Measurements from ENCODE around the gene C17orf113. TPM values are rescaled to one million over a fixed set of nuclear protein-coding genes. Genes with fewer than 3 reads are reported as not detected.
A peak's percentile ranks its signal among the peaks of the same experiment; 100 is the strongest.

C17orf113 gene
- total and polyA plus RNA-seq, 11 donors = 0.24 to 1.2 (median 0.72) TPM

DNA sequence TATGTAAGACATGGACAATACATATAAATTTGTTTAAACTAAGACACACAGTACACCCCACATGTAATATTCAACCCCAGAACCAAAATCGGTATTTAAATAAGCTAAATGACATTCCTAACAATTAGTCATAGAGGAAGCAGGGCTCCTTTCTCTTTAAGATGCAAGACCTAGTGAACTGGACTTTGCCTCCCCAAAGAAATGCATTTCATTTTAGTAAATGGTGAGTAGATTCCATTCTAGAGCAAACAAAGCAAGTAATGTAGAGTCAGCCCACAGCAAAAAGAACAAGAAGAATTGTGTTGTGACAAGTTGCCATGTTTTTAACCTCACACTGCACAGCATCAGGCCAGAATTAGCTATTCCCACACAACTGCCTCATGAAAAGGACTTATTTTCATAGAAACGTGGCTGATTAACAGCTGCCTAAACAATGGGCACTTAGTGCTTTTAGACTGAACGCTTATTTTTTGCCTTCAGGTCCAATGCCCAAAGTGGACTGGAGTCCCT lies 47.6 kb downstream of the C17orf113 start:
- H3K36me3 ChIP-seq = peaks cover 0 to 63% (median 49%) of the 10 kb centered on the region in 9 donors
- peak overlapping the region in 1 of 12 donors; percentile 32 for H3K27ac ChIP-seq
- TF ChIP-seq, protein P1, sequence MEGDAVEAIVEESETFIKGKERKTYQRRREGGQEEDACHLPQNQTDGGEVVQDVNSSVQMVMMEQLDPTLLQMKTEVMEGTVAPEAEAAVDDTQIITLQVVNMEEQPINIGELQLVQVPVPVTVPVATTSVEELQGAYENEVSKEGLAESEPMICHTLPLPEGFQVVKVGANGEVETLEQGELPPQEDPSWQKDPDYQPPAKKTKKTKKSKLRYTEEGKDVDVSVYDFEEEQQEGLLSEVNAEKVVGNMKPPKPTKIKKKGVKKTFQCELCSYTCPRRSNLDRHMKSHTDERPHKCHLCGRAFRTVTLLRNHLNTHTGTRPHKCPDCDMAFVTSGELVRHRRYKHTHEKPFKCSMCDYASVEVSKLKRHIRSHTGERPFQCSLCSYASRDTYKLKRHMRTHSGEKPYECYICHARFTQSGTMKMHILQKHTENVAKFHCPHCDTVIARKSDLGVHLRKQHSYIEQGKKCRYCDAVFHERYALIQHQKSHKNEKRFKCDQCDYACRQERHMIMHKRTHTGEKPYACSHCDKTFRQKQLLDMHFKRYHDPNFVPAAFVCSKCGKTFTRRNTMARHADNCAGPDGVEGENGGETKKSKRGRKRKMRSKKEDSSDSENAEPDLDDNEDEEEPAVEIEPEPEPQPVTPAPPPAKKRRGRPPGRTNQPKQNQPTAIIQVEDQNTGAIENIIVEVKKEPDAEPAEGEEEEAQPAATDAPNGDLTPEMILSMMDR (IDR thresholded peaks at IDR 0.05) = no peak
- no peak for TF ChIP-seq POLR2A (IDR thresholded peaks at IDR 0.05)
- ATAC-seq (no peak), DNase-seq (no peak)
- no peaks in the 10 kb centered on the region for H3K9me3 ChIP-seq
- peaks cover 0 to 74% (median 32%) of the 10 kb centered on the region in 12 donors for H3K4me1 ChIP-seq
- intact Hi-C loops (cut with DNase I) = no loop called here
- WGBS, 4 donors = 79 to 89% (median 85%) methylated on average over 3 of the region's 3 CpGs
- no peak overlapping the region for H3K4me3 ChIP-seq
- no peaks in the 10 kb centered on the region for H3K27me3 ChIP-seq

DNA sequence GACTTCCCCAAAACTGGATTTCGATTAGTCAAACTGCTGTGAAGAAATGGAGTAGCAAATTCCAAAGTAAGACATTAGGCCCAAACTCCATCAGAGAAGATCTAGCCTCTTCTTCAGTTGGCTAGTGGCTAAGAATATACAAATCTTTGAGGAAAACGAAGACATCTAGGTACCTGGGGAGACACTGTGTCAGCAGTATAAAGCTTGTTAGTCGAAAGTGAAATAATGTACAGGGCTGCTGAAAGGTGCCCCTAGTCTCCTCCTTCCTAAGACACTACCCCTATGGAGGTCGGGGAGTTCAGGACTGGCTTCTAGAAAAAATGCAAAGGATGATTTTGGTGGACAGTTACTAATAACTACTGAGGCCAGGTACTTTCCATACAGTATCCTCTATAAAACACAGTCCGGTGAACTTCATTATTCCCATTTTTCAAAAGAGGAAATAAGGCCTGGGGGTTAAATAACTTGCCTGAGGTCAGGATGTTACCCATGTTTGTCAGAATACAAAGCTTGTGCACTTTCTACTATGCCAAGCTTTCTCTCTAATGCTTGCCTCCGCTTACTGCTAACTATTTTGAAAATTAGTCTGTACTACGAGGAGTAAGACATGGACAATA lies 48.1 kb downstream of the C17orf113 start:
- intact Hi-C loops (cut with DNase I) = no loop called here
- peaks cover 0 to 63% (median 54%) of the 10 kb centered on the region in 9 donors for H3K36me3 ChIP-seq
- DNase-seq (no peak), ATAC-seq (no peak)
- H3K27ac ChIP-seq = peak overlapping the region in 1 of 12 donors; percentile 32
- no peak overlapping the region for H3K4me3 ChIP-seq
- no peaks in the 10 kb centered on the region for H3K27me3 ChIP-seq
- WGBS, 4 donors = 85 to 89% (median 88%) methylated on average over 7 of the region's 7 CpGs
- TF ChIP-seq, protein P1 (IDR thresholded peaks at IDR 0.05) = no peak
- TF ChIP-seq POLR2A (IDR thresholded peaks at IDR 0.05) = no peak
- peaks cover 0 to 70% (median 28%) of the 10 kb centered on the region in 12 donors for H3K4me1 ChIP-seq
- no peaks in the 10 kb centered on the region for H3K9me3 ChIP-seq

DNA sequence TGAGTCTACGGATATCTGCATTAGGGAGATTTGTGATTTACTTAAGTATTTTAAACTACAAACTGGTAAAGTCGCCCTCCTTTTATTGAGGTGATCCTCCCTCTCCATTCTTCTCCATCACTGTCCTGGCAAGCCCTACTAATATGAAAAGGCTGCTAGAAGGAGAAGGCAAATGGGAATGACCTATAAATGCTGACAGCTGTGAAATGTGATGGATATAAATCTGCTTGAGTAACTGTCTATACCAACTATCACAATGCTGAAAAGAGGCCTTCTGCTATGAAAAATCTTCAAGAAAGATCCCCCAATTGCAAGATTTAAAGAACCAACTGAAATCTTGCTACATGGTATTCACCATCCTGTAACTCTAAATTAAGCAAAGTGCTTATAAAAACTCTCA lies 48.7 kb downstream of the C17orf113 start:
- 88 to 95% (median 93%) methylated on average over 2 of the region's 2 CpGs for WGBS, 4 donors
- intact Hi-C loops (cut with DNase I) = no loop called here
- Histone ChIP-seq H3K36me3 (peaks cover 0 to 66% (median 60%) of the 10 kb centered on the region in 9 donors), H3K27ac (peak overlapping the region in 2 of 12 donors; percentile 32 to 52), H3K4me1 (peaks cover 0 to 66% (median 26%) of the 10 kb centered on the region in 12 donors), H3K4me3 (no peak overlapping the region), H3K27me3 (no peaks in the 10 kb centered on the region), H3K9me3 (no peaks in the 10 kb centered on the region)
- no peak for TF ChIP-seq POLR2A (IDR thresholded peaks at IDR 0.05)
- TF ChIP-seq, protein P1 (IDR thresholded peaks at IDR 0.05) = no peak
- no peak for ATAC-seq
- DNase-seq = no peak

DNA sequence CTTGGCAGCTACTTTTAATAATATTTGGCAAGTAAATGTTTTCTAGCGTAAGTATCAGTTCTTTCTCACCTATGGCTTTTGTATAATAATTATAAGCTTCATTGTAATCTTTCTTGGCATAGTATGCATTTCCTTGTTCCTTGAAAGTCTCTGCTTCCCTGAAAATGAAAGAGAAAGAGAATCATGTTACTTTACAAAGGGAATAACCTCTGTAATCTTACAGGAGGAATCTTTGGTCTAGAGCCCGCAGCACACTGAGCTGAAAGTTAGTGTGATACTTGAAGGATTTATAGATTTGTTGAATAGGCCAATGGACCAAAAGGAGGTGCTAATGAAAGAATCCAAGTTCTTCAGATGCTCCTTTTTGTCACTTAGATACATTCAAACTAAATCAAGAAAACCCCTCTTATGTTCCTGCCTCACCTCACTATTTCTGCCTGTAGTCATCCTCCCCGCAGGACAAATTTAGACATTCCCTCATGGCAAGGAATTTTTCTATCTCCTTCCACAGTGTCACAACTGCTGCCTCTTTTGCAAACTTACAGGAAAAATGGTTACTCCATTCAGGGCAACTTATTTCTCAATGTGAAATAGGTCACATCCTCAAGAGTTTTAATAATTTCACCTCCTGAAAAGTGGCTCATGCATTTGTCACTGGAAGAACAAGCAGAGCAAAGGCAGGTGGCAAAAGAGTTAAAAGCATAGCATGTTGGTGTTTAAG lies 49.8 kb downstream of the C17orf113 start:
- ATAC-seq = peak in 3 of 4 donors; percentile 38 to 61 (median 53)
- WGBS, 4 donors = 58 to 77% (median 59%) methylated on average over 3 of the region's 3 CpGs
- intact Hi-C loops (cut with DNase I) = no loop called here

More for the DNA sequence above, 49.8 kb downstream of the C17orf113 start:
- no peak for TF ChIP-seq POLR2A (IDR thresholded peaks at IDR 0.05)
- TF ChIP-seq, protein P1 (IDR thresholded peaks at IDR 0.05) = no peak
- Histone ChIP-seq H3K27ac (peak overlapping the region in 10 of 12 donors; percentile 20 to 74 (median 40)), H3K36me3 (peaks cover 0 to 78% (median 71%) of the 10 kb centered on the region in 9 donors), H3K9me3 (no peaks in the 10 kb centered on the region), H3K27me3 (no peaks in the 10 kb centered on the region), H3K4me3 (no peak overlapping the region), H3K4me1 (peaks cover 0 to 55% (median 25%) of the 10 kb centered on the region in 12 donors)
- no peak for DNase-seq

Data from heart left ventricle (tissue), 16 donors.